Measurements from ENCODE around the gene DEF6.

DEF6 gene

GRCh38 chr6:35342258-35343091 is 44.9 kb downstream of the DEF6 start, which contains the start of gene PPARD:
PPARD (plus strand) TSS chr6:35342558; CDS start chr6:35411088, 68,530 bp downstream.
- DNase-seq (ENCODE audit: low spot score), result peak; percentile 100
- peak; percentile 96 for TF ChIP-seq CTCF (IDR thresholded peaks at IDR 0.05; ENCODE audit: extremely low read depth, missing control alignments)

GRCh38 chr6:35343092-35343834 is 45.6 kb downstream of the DEF6 start:
- DNase-seq (ENCODE audit: low spot score), result no peak
- no peak for TF ChIP-seq CTCF (IDR thresholded peaks at IDR 0.05; ENCODE audit: extremely low read depth, missing control alignments)

GRCh38 chr6:35343835-35344550 is 46.4 kb downstream of the DEF6 start:
- DNase-seq (ENCODE audit: low spot score), result no peak
- no peak for TF ChIP-seq CTCF (IDR thresholded peaks at IDR 0.05; ENCODE audit: extremely low read depth, missing control alignments)

GRCh38 chr6:35351422-35351821 is 53.8 kb downstream of the DEF6 start:
- TF ChIP-seq CTCF (IDR thresholded peaks at IDR 0.05; ENCODE audit: extremely low read depth, missing control alignments), result no peak
- no peak for DNase-seq (ENCODE audit: low spot score)

- TF ChIP-seq CTCF (IDR thresholded peaks at IDR 0.05; ENCODE audit: extremely low read depth, missing control alignments), result no peak
- no peak for DNase-seq (ENCODE audit: low spot score)
Measured at GRCh38 chr6:35352735-35353134, 55.1 kb downstream of the DEF6 start.

- DNase-seq (ENCODE audit: low spot score), result no peak
- TF ChIP-seq CTCF (IDR thresholded peaks at IDR 0.05; ENCODE audit: extremely low read depth, missing control alignments), result no peak
Measured at GRCh38 chr6:35354361-35355135, 56.9 kb downstream of the DEF6 start.

All from GM20000 (cell line).